Measurements from ENCODE around the gene JAGN1. TPM values are rescaled to one million over a fixed set of nuclear protein-coding genes. Genes with fewer than 3 reads are reported as not detected.

The JAGN1 gene
- total and polyA plus RNA-seq, 2 of the 8 experiments (the other 6 are each of a cell fraction or from before 2014, with no cell fraction given) = 26.9 to 51.6 TPM

DNA sequence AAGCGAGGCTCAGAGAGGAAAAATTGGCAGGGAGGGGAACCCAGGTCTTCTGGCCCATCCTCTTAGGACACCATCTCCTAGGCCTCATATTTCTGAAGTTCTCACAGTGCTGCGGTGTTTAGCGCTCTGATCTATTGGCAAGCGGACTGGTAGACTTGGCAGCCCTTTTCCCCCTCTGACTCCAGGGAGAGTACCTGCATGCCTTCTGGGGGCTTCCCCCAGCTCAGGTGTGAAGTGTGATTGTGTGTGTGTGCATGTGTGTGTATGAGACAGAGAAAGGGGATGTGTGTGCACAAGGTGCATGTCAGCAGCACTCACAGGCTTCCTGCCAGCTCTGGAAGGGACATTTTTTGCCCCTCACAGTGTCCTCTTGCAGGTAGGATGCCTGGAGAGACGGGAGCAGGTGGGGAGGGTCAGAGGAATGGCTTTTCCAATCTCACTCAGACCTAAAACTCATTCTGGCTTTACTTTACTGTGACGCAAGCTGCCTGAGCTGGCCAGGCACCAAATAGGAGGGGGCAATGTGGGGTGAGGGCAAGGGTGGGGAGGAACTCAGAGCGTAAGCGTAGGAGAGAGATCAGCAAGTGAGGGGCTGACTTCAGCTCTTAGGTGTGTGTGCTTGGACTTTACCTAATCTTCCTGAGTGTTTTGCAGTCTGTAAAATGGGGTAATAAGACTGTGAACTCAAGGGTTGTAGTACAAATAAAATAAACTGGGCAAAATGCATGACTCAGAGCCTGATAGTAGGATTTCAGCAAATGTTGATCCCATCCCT is 8.2 kb downstream of the JAGN1 start:
- peaks cover 5 to 14% (median 11%) of the 10 kb centered on the region in 4 experiments for H3K4me1 ChIP-seq (replicated peaks in 1 of 4; ENCODE audit: control insufficient read depth in 3 of 4, insufficient read depth in 4 of 4, low read length in 3 of 4)
- H3K79me2 ChIP-seq (ENCODE audit: control insufficient read depth in 1 of 2, insufficient read depth in 2 of 2, low read length in 2 of 2) = no peaks in the 10 kb centered on the region
- POLR2A ChIA-PET (ENCODE audit: partially characterized antibody) = interaction anchor here (1.4 kb wide), 1 partner anchor 22 kb away, joined by 6 read pairs; no protein-coding TSS in a partner anchor
- FAIRE-seq (no peak), DNase-seq (ENCODE audit: low read depth in 1 of 2, low spot score in 2 of 2) (no peak)
- no peak overlapping the region for H3K14ac ChIP-seq (ENCODE audit: insufficient read length)
- H2BK5ac ChIP-seq (ENCODE audit: low read depth, low read length) = no peak overlapping the region
- no peak overlapping the region for H3K9ac ChIP-seq (replicated peaks in 1 of 4; ENCODE audit: extremely low read depth in 1 of 4, low read depth in 3 of 4, low read length in 3 of 4)
- no peak overlapping the region for H3K4ac ChIP-seq (replicated peaks; ENCODE audit: insufficient read length, low read depth, low read length)
- H3K23me2 ChIP-seq (ENCODE audit: low read depth, low read length) = no peaks in the 10 kb centered on the region
- H4K91ac ChIP-seq (replicated peaks; ENCODE audit: insufficient read length, low read length) = no peak overlapping the region
- no peak overlapping the region for H2AFZ ChIP-seq (ENCODE audit: low read length)
- no peaks in the 10 kb centered on the region for H4K20me1 ChIP-seq (replicated peaks in 1 of 2; ENCODE audit: control insufficient read depth in 1 of 2, insufficient read depth in 2 of 2, low read length in 2 of 2)
- no peak overlapping the region for H4K8ac ChIP-seq (ENCODE audit: extremely low read depth, insufficient read depth, low read length)
- no peak overlapping the region for H3K4me2 ChIP-seq (ENCODE audit: insufficient read depth in 1 of 2, low read depth in 2 of 2, low read length in 2 of 2)
- H3K27ac ChIP-seq (ENCODE audit: low read depth, low read length) = no peak overlapping the region
- H3K23ac ChIP-seq (ENCODE audit: insufficient read length) = no peak overlapping the region
- H2BK20ac ChIP-seq (ENCODE audit: low read length) = no peak overlapping the region
- CTCF ChIA-PET (ENCODE audit: partially characterized antibody) = interaction anchor here (1.1 kb wide), 2 partner anchors 48 to 79 kb away, joined by 3 read pairs; no protein-coding TSS in a partner anchor
- no peak overlapping the region for H3K4me3 ChIP-seq (ENCODE audit: extremely low read depth in 1 of 4, insufficient read depth in 2 of 4, low read depth in 3 of 4, low read length in 4 of 4)
- H3K9me3 ChIP-seq (ENCODE audit: insufficient read depth in 2 of 2, low read depth in 1 of 2, low read length in 1 of 2) = no peaks in the 10 kb centered on the region
- H2BK120ac ChIP-seq (replicated peaks; ENCODE audit: low read depth, low read length) = no peak overlapping the region
- H3K27me3 ChIP-seq (replicated peaks in 1 of 4; ENCODE audit: control insufficient read depth in 3 of 4, extremely low read depth in 1 of 4, insufficient read depth in 3 of 4, low read length in 3 of 4) = no peaks in the 10 kb centered on the region
- no peak overlapping the region for H2AK5ac ChIP-seq (ENCODE audit: low read depth, low read length)
- peaks cover 0 to 4% (median 2%) of the 10 kb centered on the region in 4 experiments; a peak in 4 of 8 replicates for H3K36me3 ChIP-seq (ENCODE audit: control insufficient read depth in 2 of 4, insufficient read depth in 4 of 4, low read length in 3 of 4)
- no peak overlapping the region for H2BK15ac ChIP-seq (ENCODE audit: low read length)
- 87% methylated on average over 8 of the region's 8 CpGs; no CpG with 5 or more reads in 1 of the 2 experiments for WGBS, 2 experiments (ENCODE audit: extremely low coverage in 1 of 2, insufficient coverage in 1 of 2, insufficient read length in 1 of 2, insufficient replicate concordance in 2 of 2, low coverage in 1 of 2, low lambda C conversion rate in 2 of 2, missing lambda C conversion rate in 1 of 2)
- no peaks in the 10 kb centered on the region for H3K79me1 ChIP-seq (ENCODE audit: low read depth, low read length)
- H2BK12ac ChIP-seq (ENCODE audit: low read depth, low read length) = no peak overlapping the region
- no peak overlapping the region for H3K18ac ChIP-seq (ENCODE audit: extremely low read depth, low read length)
- no peak overlapping the region for H3K56ac ChIP-seq (replicated peaks; ENCODE audit: insufficient read length, low read depth, low read length)
- TF ChIP-seq ZNF274 (IDR thresholded peaks at IDR 0.05; ENCODE audit: borderline replicate concordance, extremely low read depth, low read length) (no peak), EP300 (IDR thresholded peaks at IDR 0.05; ENCODE audit: borderline replicate concordance in 1 of 2, low read depth in 2 of 2, low read length in 2 of 2) (no peak), TAF1 (IDR thresholded peaks at IDR 0.05; ENCODE audit: low read depth, low read length) (no peak), NRF1 (IDR thresholded peaks at IDR 0.05; ENCODE audit: low read depth, low read length) (no peak), MAFK (IDR thresholded peaks at IDR 0.05; ENCODE audit: low read depth, low read length) (no peak), CREB1 (IDR thresholded peaks at IDR 0.05) (no peak)
- TF ChIP-seq, protein P1, sequence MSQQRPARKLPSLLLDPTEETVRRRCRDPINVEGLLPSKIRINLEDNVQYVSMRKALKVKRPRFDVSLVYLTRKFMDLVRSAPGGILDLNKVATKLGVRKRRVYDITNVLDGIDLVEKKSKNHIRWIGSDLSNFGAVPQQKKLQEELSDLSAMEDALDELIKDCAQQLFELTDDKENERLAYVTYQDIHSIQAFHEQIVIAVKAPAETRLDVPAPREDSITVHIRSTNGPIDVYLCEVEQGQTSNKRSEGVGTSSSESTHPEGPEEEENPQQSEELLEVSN (IDR thresholded peaks at IDR 0.05) = no peak
- H4K5ac ChIP-seq (ENCODE audit: insufficient read length, low read depth, low read length) = no peak overlapping the region
